Transverse colon (tissue), 4 donors: ENCODE measurements around the gene TMEM63B. TPM values are rescaled to one million over a fixed set of nuclear protein-coding genes. Genes with fewer than 3 reads are reported as not detected.

Experiments used
- DNase-seq: peaks from one replicate; pipeline ENCODE4 v3.0.0-alpha.2; 2019
- H3K27ac ChIP-seq, 4 donors: fragments of 200-600 bp; sonication (generic); 2 replicates each; pipeline ENCODE4 v1.5.1; 2016 to 2018; ENCODE audit warnings: inconsistent platforms in 4 of 4
- H3K27me3 ChIP-seq: fragments of 200-600 bp; sonication (generic); 2 replicates; pipeline ENCODE4 v1.5.1; 2017; ENCODE audit warnings: inconsistent platforms
- H3K36me3 ChIP-seq, 4 donors: fragments of 200-600 bp; sonication (generic); 2 replicates each; pipeline ENCODE4 v1.5.1; 2017 to 2019; ENCODE audit warnings: inconsistent platforms in 4 of 4
- H3K4me1 ChIP-seq, 4 donors: fragments of 200-600 bp; sonication (generic); 2 replicates each; pipeline ENCODE4 v1.5.1; 2017 to 2020; ENCODE audit warnings: inconsistent platforms in 4 of 4
- H3K4me3 ChIP-seq, 4 donors: fragments of 200-600 bp; sonication (generic); 1 replicate in 1 of 4; 2 replicates in 3 of 4; pipeline versions ENCODE4 v1.5.1 to v1.6.1; 2017 to 2019; ENCODE audit warnings: inconsistent platforms in 4 of 4
- H3K9me3 ChIP-seq, 2 donors: fragments of 200-600 bp; sonication (generic); 2 replicates each; pipeline ENCODE4 v1.5.1; 2017 to 2019; ENCODE audit warnings: inconsistent platforms in 2 of 2
- EP300 ChIP-seq: sonication (generic); formaldehyde crosslinking; IDR thresholded peaks from one replicate; pipeline ENCODE4 v1.6.1; 2017; ENCODE audit warnings: antibody characterized with exemption, low read depth
- POLR2A ChIP-seq: fragments of 450-650 bp; IDR thresholded peaks from one replicate; pipeline ENCODE4 v1.6.1; 2016; ENCODE audit warnings: antibody characterized with exemption, mild to moderate bottlenecking, moderate library complexity
- POLR2AphosphoS5 ChIP-seq, 3 donors: sonication (generic); formaldehyde crosslinking; IDR thresholded peaks; one replicate each; pipeline ENCODE4 v1.6.1; 2016; ENCODE audit warnings: antibody characterized with exemption in 3 of 3
- WGBS, 2 donors: methylation state at CpG; one replicate each; pipeline ENCODE4 v1.1.5; 2018; ENCODE audit warnings: low coverage in 1 of 2; 5-methylcytosine and 5-hydroxymethylcytosine counted together
- in situ Hi-C, 4 donors: fragments of 200-750 bp; cut with MboI; loops; one replicate each; pipeline versions ENCODE4 v1.15.0 to v1.15.1; 2017; ENCODE audit warnings: low sequenced_read_pairs in 3 of 4, low pct_ligation_motif_present in 1 of 4, low pct_unique_long_range_greater_than_20kb in 1 of 4
- intact Hi-C: fragments of 100-400 bp; cut with DNase I; formaldehyde crosslinking; loops from one replicate; pipeline ENCODE4 v1.15.1; 2023; ENCODE audit warnings: low total_unique reads
- total RNA-seq, 4 donors: library from RNA; depleted of rRNA; stranded (reverse); fragments of >200 nt; gene quantifications; one replicate each; pipeline ENCODE4 v1.1.0, GENCODE V29; 2016
- TF ChIP-seq, protein P1 (sequence below), 5 experiments: fragments of 200-600 bp in 3 of 5; fragments of 450-650 bp in 2 of 5; sonication (generic) in 3 of 5; IDR thresholded peaks; 1 replicate in 2 of 5; 2 replicates in 3 of 5; pipeline ENCODE4 v1.5.1; 2016 to 2017; ENCODE audit warnings: antibody characterized with exemption in 5 of 5, inconsistent platforms in 3 of 5, mild to moderate bottlenecking in 2 of 5, moderate library complexity in 1 of 5

The TMEM63B gene
- total RNA-seq, 4 donors from 2014 or later, result 35.0 to 258 (median 89.4) TPM

DNA sequence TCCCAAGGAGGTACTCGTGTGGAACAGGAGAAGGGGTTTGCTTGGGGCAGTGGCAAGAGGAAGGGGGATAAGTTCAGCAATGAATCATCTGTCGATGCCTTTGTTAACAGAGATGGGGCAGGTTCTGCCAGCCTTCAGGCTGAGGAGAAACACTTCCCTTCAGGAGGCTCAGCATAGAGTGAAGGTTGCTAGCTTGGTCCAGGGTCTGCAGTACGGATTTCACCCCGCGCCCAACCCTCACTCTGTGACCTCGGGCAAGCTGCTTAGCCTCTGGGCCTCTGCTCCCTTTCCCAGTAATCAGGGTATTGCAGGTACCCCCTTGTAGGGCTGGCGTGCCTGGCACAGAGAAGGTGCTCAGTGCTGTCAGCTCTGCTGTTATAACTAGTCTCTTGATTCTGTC is 38.8 kb downstream of the TMEM63B start:
- H3K9me3 ChIP-seq, result no peaks in the 10 kb centered on the region
- H3K36me3 ChIP-seq, result no peaks in the 10 kb centered on the region
- no peak for DNase-seq
- no peak for TF ChIP-seq EP300
- no peak for TF ChIP-seq POLR2A
- TF ChIP-seq POLR2AphosphoS5 (IDR thresholded peaks at IDR 0.05), result no peak
- TF ChIP-seq, protein P1, sequence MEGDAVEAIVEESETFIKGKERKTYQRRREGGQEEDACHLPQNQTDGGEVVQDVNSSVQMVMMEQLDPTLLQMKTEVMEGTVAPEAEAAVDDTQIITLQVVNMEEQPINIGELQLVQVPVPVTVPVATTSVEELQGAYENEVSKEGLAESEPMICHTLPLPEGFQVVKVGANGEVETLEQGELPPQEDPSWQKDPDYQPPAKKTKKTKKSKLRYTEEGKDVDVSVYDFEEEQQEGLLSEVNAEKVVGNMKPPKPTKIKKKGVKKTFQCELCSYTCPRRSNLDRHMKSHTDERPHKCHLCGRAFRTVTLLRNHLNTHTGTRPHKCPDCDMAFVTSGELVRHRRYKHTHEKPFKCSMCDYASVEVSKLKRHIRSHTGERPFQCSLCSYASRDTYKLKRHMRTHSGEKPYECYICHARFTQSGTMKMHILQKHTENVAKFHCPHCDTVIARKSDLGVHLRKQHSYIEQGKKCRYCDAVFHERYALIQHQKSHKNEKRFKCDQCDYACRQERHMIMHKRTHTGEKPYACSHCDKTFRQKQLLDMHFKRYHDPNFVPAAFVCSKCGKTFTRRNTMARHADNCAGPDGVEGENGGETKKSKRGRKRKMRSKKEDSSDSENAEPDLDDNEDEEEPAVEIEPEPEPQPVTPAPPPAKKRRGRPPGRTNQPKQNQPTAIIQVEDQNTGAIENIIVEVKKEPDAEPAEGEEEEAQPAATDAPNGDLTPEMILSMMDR (IDR thresholded peaks at IDR 0.05), result no peak
- intact Hi-C loops, result no loop called here
- H3K27me3 ChIP-seq, result no peaks in the 10 kb centered on the region
- in situ Hi-C loops, result loop anchor here in 2 of 4 donors (10.0 to 25.0 kb wide), 2 partner anchors 69 to 171 kb away; partner anchors contain the start of gene SPATS1 (in 2 of the 2)
- no peak overlapping the region for H3K4me3 ChIP-seq
- peaks cover 0 to 20% (median 10%) of the 10 kb centered on the region in 4 donors for H3K4me1 ChIP-seq
- no peak overlapping the region for H3K27ac ChIP-seq
- 63% methylated on average over 5 of the region's 7 CpGs; no CpG with 5 or more reads in 1 of the 2 donors for WGBS, 2 donors

DNA sequence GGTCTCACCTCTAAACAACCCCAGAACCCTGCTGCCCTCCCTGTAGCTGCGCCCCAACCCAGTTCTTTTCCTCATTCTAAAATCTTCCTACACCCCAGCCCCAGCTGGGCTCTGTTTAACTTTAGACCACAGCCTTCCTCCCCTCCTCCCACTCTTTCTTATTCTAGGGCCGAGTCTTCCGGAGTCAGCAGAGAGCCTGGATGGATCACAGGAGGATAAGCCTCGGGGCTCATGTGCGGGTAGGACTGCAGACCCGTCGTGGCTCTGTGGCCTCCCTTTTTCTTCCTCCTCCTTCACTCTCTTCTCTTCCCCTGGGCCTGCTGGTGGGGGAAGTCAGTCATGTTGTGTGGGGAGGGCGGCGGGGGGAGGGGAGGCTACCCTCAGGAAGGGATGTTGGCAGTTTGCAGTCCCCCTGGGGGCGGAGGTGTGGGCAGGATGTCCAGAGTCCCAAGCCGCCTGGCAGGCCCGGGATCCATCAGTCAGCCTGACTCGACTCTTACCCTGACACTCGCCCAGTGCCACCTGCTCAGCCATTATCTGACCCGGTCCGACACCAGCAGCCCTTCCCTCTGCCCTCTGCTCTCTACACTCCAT is 39.3 kb downstream of the TMEM63B start:
- in situ Hi-C loops (loop anchor here in 2 of 4 donors (10.0 to 25.0 kb wide), 2 partner anchors 68 to 171 kb away; partner anchors contain the start of gene SPATS1 (in 2 of the 2)), intact Hi-C loops (no loop called here)
- TF ChIP-seq EP300 (no peak), POLR2AphosphoS5 (IDR thresholded peaks at IDR 0.05) (no peak), POLR2A (no peak)
- TF ChIP-seq, protein P1 (IDR thresholded peaks at IDR 0.05), result no peak

DNA sequence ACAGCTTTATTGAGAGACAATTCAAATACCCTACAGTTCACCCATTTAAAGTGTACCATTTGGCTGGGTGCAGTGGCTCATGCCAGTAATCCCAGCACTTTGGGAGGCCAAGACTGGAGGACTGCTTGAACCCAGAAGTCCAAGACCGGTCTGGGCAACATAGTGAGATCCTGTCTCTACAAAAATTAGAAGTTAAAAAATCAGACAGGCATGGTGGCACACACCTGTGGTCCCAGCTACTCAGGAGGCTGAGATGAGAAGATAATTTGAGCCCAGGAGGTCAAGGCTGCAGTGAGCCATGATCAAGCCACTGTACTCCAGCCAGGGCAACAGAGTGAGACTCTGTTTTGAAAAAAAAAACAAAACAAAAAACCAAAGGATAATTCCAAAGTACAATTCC is 40.2 kb downstream of the TMEM63B start:
- H3K4me1 ChIP-seq, result peaks cover 0 to 20% (median 10%) of the 10 kb centered on the region in 4 donors
- intact Hi-C loops, result no loop called here
- TF ChIP-seq EP300, result no peak
- TF ChIP-seq POLR2AphosphoS5 (IDR thresholded peaks at IDR 0.05), result no peak
- no peak for TF ChIP-seq POLR2A
- TF ChIP-seq, protein P1 (IDR thresholded peaks at IDR 0.05), result no peak
- H3K9me3 ChIP-seq, result no peaks in the 10 kb centered on the region
- H3K27ac ChIP-seq, result no peak overlapping the region
- 96% methylated on average over 1 of the region's 1 CpG; no CpG with 5 or more reads in 1 of the 2 donors for WGBS, 2 donors
- in situ Hi-C loops, result loop anchor here in 2 of 4 donors (10.0 to 25.0 kb wide), 2 partner anchors 67 to 170 kb away; partner anchors contain the start of gene SPATS1 (in 2 of the 2)
- H3K4me3 ChIP-seq, result no peak overlapping the region
- no peaks in the 10 kb centered on the region for H3K36me3 ChIP-seq
- DNase-seq, result no peak
- H3K27me3 ChIP-seq, result no peaks in the 10 kb centered on the region

More for the DNA sequence above, 39.3 kb downstream of the TMEM63B start:
- WGBS, 2 donors, result 47 to 65% methylated on average over 3 to 16 of the region's 16 CpGs
- Histone ChIP-seq H3K4me3 (no peak overlapping the region), H3K27ac (no peak overlapping the region), H3K36me3 (no peaks in the 10 kb centered on the region), H3K4me1 (peaks cover 0 to 20% (median 10%) of the 10 kb centered on the region in 4 donors), H3K9me3 (no peaks in the 10 kb centered on the region), H3K27me3 (no peaks in the 10 kb centered on the region)
- no peak for DNase-seq

DNA sequence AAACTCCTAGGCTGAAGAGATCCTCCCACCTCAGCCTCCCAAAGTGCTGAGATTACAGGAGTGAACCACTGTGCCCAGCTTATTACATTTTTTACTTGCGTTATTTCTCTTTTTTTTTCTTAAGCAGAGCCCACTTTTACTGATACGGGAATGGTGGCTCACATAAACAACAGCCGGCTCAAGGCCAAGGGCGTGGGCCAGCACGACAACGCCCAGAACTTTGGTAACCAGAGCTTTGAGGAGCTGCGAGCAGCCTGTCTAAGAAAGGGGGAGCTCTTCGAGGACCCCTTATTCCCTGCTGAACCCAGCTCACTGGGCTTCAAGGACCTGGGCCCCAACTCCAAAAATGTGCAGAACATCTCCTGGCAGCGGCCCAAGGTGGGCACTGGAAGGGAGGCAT is 41.8 kb downstream of the TMEM63B start:
- Histone ChIP-seq H3K4me3 (no peak overlapping the region), H3K36me3 (no peaks in the 10 kb centered on the region), H3K27ac (no peak overlapping the region), H3K27me3 (no peaks in the 10 kb centered on the region), H3K9me3 (no peaks in the 10 kb centered on the region), H3K4me1 (peaks cover 3 to 20% (median 10%) of the 10 kb centered on the region in 4 donors)
- peak; percentile 72 for DNase-seq
- 37 to 53% methylated on average over 6 to 9 of the region's 9 CpGs for WGBS, 2 donors
- intact Hi-C loops, result no loop called here
- TF ChIP-seq EP300 (no peak), POLR2A (no peak), POLR2AphosphoS5 (IDR thresholded peaks at IDR 0.05) (no peak)
- TF ChIP-seq, protein P1 (IDR thresholded peaks at IDR 0.05), result no peak
- in situ Hi-C loops, result loop anchor here in 2 of 4 donors (10.0 to 25.0 kb wide), 2 partner anchors 66 to 168 kb away; partner anchors contain the start of gene SPATS1 (in 2 of the 2)
